Measurements from ENCODE around the gene PDZD2.

Gene PDZD2

DNA sequence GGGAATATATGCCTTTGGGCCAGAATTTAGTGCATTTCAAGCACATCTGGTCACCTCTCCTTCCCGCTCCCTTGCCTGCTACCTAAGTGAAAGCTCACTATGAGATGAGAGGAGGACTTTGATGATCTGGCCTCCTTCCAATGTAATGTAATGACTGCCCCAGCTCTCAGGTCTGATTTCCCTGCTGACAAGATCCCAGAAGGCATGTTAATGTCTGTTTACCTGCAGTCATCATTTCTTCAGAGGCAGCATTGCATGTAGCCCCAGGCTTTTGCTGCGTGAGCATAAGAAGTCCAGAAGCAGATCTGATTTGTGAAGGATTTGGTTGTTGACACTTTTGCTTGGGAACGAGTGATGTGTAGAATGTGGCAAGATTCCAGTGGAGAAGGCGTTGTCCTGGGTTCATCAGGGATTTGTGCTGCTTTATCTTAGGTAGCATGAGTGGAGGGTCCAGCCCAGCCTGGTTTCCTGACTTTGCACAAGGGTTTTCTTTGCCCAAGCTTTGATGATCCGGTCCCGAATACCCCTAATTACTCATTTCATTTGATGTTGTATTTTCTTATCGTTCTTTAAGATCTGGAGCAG, 342.5 kb downstream of the PDZD2 start:
- H3K9me3 Mint-ChIP-seq = no peaks in the 10 kb centered on the region
- no peaks in the 10 kb centered on the region for H3K4me1 Mint-ChIP-seq (ENCODE audit: low read depth)
- H3K36me3 Mint-ChIP-seq (ENCODE audit: low read depth) = no peaks in the 10 kb centered on the region
- peaks cover 4% of the 10 kb centered on the region for H3K27me3 Mint-ChIP-seq (ENCODE audit: low read depth)
- no peak overlapping the region for H3K27ac Mint-ChIP-seq
- no peak overlapping the region for H3K4me3 Mint-ChIP-seq

DNA sequence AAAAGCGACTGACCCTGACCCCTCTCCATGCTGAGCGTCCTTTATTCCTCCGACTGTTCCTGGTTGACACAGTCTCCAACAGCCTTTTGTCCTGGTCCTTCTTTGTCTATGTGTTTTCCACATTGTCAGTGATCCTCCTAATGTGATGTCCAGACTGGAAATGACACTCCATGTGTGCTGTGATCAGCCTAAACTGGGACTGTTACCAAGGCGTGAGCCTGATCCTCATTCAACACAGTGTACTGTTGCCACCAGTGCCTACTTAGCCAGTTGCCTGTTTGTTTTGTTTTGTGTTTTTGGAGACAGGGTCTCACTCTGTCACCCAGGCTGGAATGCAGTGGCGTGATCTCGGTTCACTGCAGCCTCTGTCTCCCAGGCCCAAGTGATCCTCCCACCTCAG, 343.1 kb downstream of the PDZD2 start:
- H3K4me3 Mint-ChIP-seq = no peak overlapping the region
- H3K27ac Mint-ChIP-seq = no peak overlapping the region
- H3K4me1 Mint-ChIP-seq (ENCODE audit: low read depth) = no peaks in the 10 kb centered on the region
- H3K27me3 Mint-ChIP-seq (ENCODE audit: low read depth) = peaks cover 4% of the 10 kb centered on the region
- no peaks in the 10 kb centered on the region for H3K9me3 Mint-ChIP-seq
- no peaks in the 10 kb centered on the region for H3K36me3 Mint-ChIP-seq (ENCODE audit: low read depth)

DNA sequence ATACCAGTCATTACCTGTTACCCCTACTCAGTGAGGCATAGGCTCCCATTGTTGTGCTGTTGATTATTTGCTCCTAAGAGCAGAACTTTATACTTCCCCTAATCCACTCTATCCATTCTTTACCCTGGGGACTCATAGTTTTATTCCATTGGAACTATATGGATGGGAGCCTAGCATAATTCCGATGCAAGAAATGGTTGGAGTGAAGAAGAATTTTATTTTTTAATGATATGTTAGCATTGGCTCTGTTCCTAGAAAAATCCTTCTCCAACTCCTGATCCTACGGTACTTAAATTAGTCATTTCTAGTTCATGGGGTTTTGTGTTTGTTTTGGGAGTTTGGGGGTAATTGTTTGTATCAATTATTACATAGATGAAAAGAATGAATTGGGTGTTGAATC, 343.7 kb downstream of the PDZD2 start:
- Mint-ChIP-seq H3K27ac (no peak overlapping the region), H3K9me3 (no peaks in the 10 kb centered on the region), H3K36me3 (ENCODE audit: low read depth) (no peaks in the 10 kb centered on the region), H3K27me3 (ENCODE audit: low read depth) (peaks cover 4% of the 10 kb centered on the region), H3K4me1 (ENCODE audit: low read depth) (no peaks in the 10 kb centered on the region), H3K4me3 (no peak overlapping the region)

DNA sequence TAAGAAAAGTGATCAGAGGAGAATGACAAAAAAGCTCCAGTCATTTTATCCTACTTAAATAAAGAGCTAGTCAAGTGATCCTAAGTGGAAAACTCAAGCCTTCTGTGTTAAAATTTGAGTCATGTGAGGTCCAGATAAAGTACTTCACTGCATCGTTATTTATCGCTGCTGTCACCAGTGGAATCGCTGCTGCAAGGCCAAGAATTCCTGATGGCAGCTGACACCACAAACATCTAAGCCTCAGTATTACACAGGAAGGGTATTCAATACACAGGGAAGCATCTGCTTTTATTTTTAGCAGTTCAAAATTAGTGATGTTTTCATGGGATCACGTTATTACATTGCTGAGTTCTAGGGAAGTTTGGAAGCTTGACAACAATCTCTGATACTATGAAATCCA, 344.9 kb downstream of the PDZD2 start:
- no peaks in the 10 kb centered on the region for H3K36me3 Mint-ChIP-seq (ENCODE audit: low read depth)
- H3K27me3 Mint-ChIP-seq (ENCODE audit: low read depth) = peaks cover 4% of the 10 kb centered on the region
- H3K27ac Mint-ChIP-seq = no peak overlapping the region
- H3K4me1 Mint-ChIP-seq (ENCODE audit: low read depth) = no peaks in the 10 kb centered on the region
- no peaks in the 10 kb centered on the region for H3K9me3 Mint-ChIP-seq
- no peak overlapping the region for H3K4me3 Mint-ChIP-seq

DNA sequence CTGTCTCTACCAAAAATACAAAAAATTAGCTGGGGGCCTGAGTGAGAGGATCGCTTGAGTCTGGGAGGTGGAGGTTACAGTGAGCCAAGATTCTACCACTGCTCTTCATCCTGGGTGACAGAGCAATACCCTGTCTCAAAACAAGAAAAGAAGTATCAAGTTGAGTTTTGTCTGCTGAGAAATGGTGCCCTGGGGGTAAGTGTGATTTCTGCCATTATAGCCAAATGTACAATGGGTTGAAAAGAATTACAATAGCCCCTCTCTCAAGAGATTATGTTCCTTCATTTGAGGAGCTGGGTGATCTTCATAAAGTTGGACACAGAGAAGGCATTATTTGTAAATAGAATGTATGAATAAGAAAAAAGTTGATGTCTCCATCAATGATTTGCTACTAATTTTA, 345.8 kb downstream of the PDZD2 start:
- H3K36me3 Mint-ChIP-seq (ENCODE audit: low read depth) = no peaks in the 10 kb centered on the region
- no peaks in the 10 kb centered on the region for H3K4me1 Mint-ChIP-seq (ENCODE audit: low read depth)
- H3K4me3 Mint-ChIP-seq = no peak overlapping the region
- H3K27me3 Mint-ChIP-seq (ENCODE audit: low read depth) = peaks cover 4% of the 10 kb centered on the region
- no peaks in the 10 kb centered on the region for H3K9me3 Mint-ChIP-seq
- no peak overlapping the region for H3K27ac Mint-ChIP-seq

DNA sequence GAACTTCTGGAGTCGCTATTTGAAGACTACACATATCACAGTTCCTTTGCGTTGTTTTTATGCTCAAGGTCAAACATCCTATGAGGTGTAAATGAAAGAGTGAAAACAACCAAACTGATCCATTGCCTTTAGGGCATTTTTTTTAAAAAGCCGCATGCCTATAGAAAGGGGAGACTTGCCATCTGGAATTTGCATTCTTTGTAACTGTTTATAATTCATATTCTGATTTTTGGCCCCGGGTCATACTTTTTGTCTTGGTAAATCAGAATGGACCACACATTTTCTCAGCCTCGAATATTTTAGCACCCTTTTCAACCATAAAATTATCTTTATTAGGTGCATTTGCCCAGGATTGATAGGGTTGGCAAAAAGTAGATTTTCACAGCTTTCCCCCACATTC, 347.2 kb downstream of the PDZD2 start:
- Mint-ChIP-seq H3K4me3 (no peak overlapping the region), H3K27ac (no peak overlapping the region), H3K9me3 (no peaks in the 10 kb centered on the region), H3K36me3 (ENCODE audit: low read depth) (no peaks in the 10 kb centered on the region), H3K4me1 (ENCODE audit: low read depth) (no peaks in the 10 kb centered on the region), H3K27me3 (ENCODE audit: low read depth) (no peaks in the 10 kb centered on the region)

DNA sequence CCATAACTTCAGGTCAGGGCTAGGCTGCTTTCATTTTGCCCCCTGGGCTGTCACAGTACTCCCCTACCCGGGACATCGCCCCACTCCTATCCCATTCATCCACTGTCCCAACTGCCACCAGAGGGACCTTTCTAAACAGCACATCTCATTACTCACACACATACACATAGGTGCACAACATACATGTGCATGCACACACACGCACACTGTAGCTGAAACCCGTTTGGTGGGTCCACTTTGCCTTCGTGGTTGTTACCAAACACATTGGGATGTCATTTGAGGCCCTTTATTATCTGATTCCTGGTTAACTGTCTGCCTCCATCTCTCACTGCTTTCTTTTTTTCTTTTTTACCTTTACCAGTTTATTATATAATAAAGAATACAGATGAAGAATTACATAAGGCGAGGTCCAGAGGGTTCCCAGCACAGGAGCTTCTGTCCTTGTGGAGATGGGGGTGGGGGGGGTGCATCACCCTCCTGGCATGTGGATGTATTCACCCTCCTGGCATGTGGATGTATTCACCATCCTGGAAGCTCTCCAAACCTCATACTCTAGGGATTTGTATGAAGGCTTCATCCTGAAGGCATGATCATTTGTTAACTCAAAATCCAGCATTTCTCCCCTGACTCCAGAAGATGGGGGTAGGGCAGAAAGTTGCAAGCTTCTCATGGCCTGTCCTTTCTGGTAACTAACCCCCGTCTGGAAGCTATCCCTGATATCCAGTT, 349.2 kb downstream of the PDZD2 start:
- Mint-ChIP-seq H3K9me3 (no peaks in the 10 kb centered on the region), H3K27me3 (ENCODE audit: low read depth) (no peaks in the 10 kb centered on the region), H3K4me3 (no peak overlapping the region), H3K4me1 (ENCODE audit: low read depth) (no peaks in the 10 kb centered on the region), H3K27ac (no peak overlapping the region), H3K36me3 (ENCODE audit: low read depth) (no peaks in the 10 kb centered on the region)

DNA sequence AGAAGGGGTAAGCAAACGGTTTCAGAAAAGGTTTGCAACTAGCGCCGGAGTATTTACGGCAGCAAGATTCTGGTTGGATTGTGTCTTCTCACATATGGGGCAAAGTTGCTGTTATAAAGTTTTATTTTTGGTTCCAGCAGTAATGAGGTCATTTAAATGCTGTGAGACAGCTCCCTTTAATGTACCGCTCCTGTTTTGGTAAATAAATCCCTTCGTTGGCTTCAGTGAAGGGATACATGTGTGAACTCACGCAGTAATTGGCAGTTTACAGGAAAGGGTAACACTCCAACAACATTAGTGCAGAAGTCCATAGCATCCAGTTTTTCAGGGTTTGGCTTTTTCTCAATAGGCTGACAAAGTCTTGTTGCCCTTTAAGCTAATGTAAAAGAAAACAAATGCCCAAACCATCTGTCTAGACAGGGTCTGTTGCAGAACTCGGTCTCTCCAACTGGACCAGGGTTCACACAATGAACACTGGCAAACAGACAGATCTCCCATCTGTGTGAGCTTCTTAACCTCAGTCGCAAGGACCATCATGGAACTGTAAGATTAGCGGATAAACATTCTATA, 351.2 kb downstream of the PDZD2 start:
- H3K27ac Mint-ChIP-seq = no peak overlapping the region
- no peaks in the 10 kb centered on the region for H3K27me3 Mint-ChIP-seq (ENCODE audit: low read depth)
- H3K9me3 Mint-ChIP-seq = no peaks in the 10 kb centered on the region
- H3K36me3 Mint-ChIP-seq (ENCODE audit: low read depth) = no peaks in the 10 kb centered on the region
- no peaks in the 10 kb centered on the region for H3K4me1 Mint-ChIP-seq (ENCODE audit: low read depth)
- no peak overlapping the region for H3K4me3 Mint-ChIP-seq

DNA sequence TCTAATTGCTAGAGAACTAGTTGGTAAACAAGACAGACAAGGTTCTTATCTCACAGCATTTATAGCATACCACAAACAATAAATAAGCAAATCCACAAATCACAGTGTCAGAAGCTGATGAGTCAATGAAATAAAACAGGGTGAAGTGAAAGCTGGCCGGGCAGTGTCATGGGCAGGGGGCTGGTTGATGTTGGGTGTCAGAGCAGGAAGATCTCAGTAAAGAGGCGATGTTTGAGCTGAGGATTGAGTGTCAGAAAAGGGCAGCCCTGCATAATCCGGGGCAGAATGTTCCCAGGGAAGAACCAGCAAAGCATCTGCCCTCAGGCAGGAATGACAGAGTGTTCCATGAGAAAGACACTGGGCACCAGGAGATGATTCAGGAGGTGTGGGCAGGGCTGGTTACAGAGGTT, 351.8 kb downstream of the PDZD2 start:
- Mint-ChIP-seq H3K9me3 (no peaks in the 10 kb centered on the region), H3K4me1 (ENCODE audit: low read depth) (peaks cover 4% of the 10 kb centered on the region), H3K4me3 (no peak overlapping the region), H3K36me3 (ENCODE audit: low read depth) (no peaks in the 10 kb centered on the region), H3K27me3 (ENCODE audit: low read depth) (no peaks in the 10 kb centered on the region), H3K27ac (no peak overlapping the region)

DNA sequence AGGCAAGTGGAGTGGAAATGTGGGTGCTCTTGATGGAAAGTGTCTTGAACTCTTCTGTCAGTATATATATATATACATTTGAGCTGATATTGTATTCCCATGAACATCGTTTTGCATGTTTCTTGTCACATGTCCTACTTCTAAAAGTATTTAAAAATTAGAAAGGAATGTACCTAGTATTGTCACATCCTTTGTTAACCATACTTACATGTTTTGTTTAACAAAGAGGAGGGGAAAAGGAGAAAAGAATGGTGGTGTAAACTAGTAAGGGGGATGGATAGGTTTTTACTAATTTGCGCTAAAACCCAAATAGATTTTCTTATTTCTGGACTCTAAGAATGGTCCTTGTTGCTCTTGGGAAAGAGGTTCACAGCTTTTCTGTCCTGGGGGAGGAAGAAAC, 353.4 kb downstream of the PDZD2 start:
- Mint-ChIP-seq H3K4me1 (ENCODE audit: low read depth) (peaks cover 7% of the 10 kb centered on the region), H3K4me3 (no peak overlapping the region), H3K27me3 (ENCODE audit: low read depth) (no peaks in the 10 kb centered on the region), H3K36me3 (ENCODE audit: low read depth) (no peaks in the 10 kb centered on the region), H3K9me3 (no peaks in the 10 kb centered on the region), H3K27ac (no peak overlapping the region)

DNA sequence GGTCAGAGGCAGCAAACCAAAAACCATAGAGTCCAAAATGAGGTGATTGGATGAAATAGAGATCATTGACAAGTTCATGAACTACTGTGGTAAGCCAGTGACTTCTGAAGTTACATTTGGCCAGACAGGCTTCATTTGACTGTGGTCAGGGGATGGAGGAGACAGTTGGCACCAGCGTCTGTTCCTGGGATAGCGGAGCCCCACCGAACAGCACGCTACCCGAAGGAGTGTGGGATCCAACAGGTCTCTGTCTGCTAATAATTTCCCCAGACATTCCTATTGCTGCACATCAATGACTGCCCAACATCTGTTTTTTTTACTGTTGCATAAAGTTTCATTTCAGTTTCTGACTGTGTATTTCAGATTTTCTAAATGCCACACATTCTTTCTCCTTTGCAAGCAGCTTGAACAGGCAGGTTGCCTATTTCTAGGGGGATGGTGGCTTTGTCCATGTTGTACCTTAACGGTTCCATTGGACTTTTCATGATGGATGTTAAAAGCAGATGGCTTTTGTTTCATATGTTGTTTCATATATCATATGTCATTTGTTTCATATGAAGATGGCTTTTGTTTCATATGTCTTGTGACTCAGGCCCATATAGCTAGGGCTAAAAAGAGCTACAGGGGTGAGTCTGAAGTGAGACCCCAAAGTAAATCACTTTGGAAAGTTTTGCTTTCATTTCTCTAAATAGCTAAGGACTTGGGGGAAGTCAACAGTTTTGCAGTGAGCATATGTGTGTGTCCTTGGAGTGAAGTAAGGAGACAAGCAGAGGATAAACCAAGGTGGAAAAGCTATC, 354.4 kb downstream of the PDZD2 start:
- Mint-ChIP-seq H3K4me3 (no peak overlapping the region), H3K27me3 (ENCODE audit: low read depth) (no peaks in the 10 kb centered on the region), H3K4me1 (ENCODE audit: low read depth) (peaks cover 7% of the 10 kb centered on the region), H3K27ac (no peak overlapping the region), H3K9me3 (no peaks in the 10 kb centered on the region), H3K36me3 (ENCODE audit: low read depth) (no peaks in the 10 kb centered on the region)

DNA sequence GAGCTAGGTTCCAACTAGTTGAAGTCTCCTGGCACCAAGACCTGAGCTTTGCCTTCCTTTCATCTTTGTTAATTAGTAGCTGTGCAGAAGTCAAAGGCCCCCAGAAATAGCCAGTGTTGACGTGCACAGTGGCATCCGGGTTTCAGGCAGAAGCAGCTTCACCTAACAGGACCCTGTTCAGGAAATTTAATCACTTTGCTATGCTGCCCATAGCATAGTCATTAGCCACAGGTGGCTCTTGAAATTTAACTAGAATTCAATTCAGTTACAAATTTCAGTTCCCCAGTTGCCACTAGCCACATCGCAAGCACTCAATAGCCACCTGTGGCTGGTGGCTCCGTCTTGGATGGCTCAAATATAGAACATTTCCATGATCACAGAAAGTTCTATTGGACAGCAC, 356.1 kb downstream of the PDZD2 start:
- no peak overlapping the region for H3K4me3 Mint-ChIP-seq
- no peaks in the 10 kb centered on the region for H3K36me3 Mint-ChIP-seq (ENCODE audit: low read depth)
- H3K27ac Mint-ChIP-seq = no peak overlapping the region
- no peaks in the 10 kb centered on the region for H3K9me3 Mint-ChIP-seq
- no peaks in the 10 kb centered on the region for H3K27me3 Mint-ChIP-seq (ENCODE audit: low read depth)
- peaks cover 7% of the 10 kb centered on the region for H3K4me1 Mint-ChIP-seq (ENCODE audit: low read depth)

DNA sequence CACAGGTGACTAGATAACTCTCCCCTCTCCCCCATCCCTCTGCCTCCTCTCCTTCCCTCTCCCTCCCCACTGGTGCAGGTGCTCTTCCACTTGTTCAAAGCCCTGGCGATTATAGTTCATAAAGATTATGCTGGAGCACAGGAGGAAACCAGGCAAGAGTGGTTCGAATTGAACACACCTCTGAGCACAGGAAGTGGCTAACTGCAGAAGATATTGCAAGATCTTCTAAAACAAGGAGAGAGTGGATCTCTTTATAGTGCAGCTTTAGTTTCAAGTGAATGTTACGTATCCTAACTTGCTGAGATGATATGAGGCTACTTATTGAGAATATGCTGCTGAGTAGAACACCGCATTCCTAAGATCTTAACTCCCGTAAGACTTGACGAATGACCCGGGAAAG, 356.8 kb downstream of the PDZD2 start:
- Mint-ChIP-seq H3K27ac (no peak overlapping the region), H3K9me3 (no peaks in the 10 kb centered on the region), H3K27me3 (ENCODE audit: low read depth) (no peaks in the 10 kb centered on the region), H3K4me1 (ENCODE audit: low read depth) (peaks cover 7% of the 10 kb centered on the region), H3K36me3 (ENCODE audit: low read depth) (no peaks in the 10 kb centered on the region), H3K4me3 (no peak overlapping the region)

DNA sequence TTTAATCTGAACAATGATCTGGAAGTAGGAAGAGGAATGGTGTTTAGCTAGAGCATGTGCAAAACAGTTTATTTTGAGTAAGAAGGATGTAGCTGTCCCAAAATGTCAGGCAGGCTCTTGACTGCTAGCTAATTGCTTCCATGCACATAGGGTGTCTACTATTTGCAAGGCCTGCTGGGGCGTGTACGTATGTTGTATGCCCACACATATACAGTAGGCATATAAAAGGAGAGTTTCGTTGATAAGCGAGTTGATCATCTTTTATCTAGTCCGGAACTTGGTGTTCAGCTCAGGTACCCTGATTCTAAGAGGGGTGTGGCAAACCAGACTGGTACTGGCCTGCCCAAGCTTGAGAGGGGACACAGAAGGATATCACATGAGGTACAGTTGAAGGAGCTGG, 358.0 kb downstream of the PDZD2 start:
- Mint-ChIP-seq H3K9me3 (no peaks in the 10 kb centered on the region), H3K4me1 (ENCODE audit: low read depth) (peaks cover 7% of the 10 kb centered on the region), H3K36me3 (ENCODE audit: low read depth) (no peaks in the 10 kb centered on the region), H3K4me3 (no peak overlapping the region), H3K27ac (no peak overlapping the region), H3K27me3 (ENCODE audit: low read depth) (no peaks in the 10 kb centered on the region)

DNA sequence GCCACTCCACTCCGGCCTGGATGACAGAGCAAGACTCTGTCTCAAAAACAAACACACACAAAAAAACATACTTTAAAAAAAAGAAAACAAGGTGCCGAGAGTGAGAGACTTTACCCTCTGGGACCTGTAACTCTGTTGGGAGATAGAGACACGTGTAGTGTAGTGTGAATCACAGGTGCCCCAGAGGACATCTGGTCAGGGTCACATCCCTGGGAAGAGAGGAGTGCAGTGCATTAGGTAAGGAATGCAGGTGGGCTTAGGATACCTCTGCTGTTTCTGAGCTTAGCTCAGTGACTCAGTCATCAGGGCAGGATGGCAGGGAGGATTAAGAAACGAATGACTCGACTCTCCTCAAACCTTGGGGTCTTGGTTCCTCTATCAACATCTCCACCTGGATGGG, 360.5 kb downstream of the PDZD2 start:
- Mint-ChIP-seq H3K36me3 (ENCODE audit: low read depth) (no peaks in the 10 kb centered on the region), H3K27ac (no peak overlapping the region), H3K9me3 (no peaks in the 10 kb centered on the region), H3K4me1 (ENCODE audit: low read depth) (peaks cover 7% of the 10 kb centered on the region), H3K4me3 (no peak overlapping the region), H3K27me3 (ENCODE audit: low read depth) (no peaks in the 10 kb centered on the region)
